ENCODE measurements around the gene TCF12.
"Not testable (repeated sequence)": the region's sequence is repeated elsewhere in the genome, so short reads cannot be mapped to it uniquely, and the experiment has no call there.

Gene TCF12

DNA sequence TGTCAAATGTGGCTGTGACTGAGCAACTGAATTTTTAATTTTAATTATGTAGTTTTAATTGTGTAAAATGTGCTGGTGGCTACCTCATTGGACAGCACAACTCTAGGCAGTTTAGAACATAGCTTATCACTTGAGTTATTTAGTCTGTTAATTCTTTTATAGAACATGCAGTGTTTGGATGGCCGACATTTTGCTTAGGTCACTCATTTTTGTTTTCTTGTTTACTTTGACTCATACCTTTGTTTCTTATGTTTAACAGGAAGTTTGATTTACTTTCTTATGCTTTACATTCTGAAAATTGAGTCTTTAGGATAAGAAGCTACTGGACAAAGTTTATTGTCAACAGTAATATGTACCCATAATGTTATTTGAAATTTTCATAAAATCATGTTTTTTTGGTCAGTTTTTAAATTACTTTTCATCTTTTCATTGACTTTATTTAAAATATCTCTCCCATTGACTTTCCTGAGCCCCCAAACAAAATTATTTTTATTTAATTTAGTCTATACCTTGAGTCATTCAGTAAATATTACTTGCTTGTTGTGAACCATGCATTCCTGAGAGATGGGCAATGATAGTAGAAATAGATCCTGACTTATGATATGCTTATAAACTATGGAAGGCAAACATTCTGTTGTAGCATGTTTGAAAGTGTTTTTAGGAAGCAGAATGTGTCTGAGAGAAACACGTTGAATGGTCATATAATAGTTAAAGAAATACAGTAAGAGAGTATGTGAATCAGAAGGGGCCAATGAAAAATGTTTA, 60.6 kb downstream of the TCF12 start:
- no peak for DNase-seq

DNA sequence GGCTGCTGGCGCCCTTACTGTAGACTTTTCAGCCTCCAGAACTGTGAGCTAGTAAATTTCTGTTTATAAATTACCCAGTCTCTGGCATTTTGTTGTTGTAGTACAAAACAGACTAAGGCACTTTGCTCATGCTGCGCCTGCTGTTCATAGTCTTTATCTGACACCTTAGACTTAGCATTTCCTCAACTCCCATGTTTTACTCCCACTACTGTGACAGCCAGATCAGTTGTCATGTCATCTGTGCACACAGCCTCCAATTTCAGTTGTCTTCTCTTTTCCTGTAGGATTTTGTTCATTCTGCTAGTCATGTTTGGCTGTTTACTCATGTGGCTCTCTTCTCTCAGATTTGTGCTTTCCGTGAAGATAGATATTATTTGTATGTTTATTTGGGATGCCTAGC, 62.0 kb downstream of the TCF12 start:
- no peak for DNase-seq

DNA sequence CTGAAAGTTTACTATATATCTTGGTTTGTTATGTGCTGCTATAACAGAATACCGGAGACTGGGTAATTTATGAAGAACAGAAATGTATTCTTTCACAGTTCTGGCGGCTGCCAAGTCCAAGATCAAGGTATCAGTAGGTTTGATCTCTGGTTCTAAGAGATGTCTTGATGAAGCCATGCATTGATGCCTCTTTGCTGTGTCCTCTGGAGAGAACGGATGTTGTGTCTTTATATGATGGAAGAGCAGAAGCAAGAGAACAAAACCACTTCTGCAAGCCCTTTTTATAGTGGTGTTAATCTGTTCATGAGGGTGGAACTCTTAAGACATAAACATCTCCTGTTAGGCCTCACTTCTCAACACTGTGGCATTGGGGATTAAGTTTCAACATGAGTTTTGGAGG, 62.7 kb downstream of the TCF12 start:
- DNase-seq = no peak

DNA sequence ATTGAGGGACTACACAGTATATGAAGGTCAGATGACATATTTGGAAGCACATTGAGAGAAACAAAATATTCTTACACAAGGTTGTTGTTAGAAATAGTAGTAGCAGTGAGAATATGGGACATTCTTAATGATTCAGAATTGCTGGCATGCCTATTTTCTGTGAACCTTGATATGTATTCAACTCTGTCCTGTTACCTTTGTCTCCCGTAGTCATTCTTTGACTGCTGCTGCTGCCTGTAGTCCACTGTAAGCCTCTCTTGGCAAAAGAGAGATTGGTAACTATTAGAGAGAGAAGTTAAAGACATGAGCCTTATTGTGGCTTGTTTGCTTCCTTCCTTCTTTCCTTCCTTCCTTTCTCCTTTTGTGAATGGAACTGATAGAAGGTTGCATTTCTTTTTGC, 64.5 kb downstream of the TCF12 start:
- no peak for DNase-seq

DNA sequence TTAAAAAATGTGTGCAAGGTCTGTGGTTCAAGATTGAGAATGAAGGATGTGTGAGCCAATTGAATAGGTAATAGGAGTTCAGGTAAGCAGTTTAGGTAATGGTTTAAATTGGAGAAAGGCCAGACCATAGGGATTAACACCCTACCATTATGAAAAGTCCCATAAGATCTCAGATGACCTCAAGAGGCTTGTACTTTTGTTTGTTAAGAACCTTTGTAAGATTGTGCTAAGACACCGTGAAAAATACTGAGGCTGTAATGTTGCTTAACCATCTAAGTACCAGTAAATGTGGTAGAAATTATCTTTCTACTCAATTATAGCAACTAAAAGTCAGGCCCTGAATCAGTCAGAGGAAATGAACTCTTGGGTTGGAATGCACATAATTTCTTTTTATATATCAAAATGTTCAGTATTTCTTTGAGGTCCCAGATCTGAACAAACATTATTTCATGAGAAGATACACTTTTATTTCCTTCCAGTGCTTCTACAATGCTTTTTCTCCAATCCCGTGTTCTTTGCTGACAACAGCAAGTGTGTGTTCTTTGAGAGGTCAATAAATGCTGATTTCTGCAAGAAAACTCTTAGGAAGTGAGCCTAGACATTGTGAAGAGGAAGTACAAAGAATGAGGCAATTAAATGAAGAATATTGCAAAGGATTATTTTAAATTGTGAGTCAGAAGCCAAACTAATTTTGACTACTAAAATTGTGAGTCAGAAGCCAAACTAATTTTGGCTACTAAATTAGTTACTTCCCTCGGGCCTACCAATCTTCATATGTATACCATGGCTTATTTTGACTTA, 66.4 kb downstream of the TCF12 start:
- no peak for DNase-seq

DNA sequence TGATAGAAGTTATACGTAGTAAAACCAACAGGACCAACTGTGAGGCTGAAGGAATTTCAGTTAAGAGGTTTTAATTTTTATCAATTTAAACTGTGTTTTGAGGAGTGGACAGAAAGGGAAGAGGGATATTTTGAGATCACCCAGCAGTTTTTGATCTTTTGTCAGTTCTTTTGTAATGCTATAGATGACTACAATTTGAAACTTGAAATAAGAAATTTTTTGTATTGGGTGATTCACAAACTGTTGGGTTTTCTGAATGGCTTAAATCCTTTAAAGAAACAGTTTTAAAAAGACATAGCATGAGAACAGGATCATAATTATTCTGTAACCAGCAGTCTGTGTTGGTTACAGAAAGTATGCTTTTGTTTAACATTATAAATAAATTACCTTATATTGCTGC, 67.4 kb downstream of the TCF12 start:
- no peak for DNase-seq

DNA sequence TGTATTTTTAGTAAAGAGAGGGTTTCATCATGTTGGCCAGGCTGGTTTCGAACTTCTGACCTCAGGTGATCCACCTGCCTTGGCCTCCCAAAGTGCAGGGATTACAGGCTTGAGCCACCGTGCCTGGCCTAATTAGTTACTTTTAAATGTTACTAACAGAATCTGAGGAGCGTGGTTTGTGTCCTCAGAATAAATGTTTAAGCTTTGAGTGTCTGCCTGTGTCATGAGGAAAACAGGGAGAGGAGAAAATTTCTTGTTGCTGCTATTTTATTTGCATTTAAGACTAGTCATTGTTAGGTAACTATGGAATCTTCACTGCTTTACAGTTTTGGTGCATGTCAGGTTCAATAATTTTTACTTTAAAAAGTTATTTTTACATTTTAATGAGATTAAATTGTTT, 68.8 kb downstream of the TCF12 start:
- DNase-seq = no peak

DNA sequence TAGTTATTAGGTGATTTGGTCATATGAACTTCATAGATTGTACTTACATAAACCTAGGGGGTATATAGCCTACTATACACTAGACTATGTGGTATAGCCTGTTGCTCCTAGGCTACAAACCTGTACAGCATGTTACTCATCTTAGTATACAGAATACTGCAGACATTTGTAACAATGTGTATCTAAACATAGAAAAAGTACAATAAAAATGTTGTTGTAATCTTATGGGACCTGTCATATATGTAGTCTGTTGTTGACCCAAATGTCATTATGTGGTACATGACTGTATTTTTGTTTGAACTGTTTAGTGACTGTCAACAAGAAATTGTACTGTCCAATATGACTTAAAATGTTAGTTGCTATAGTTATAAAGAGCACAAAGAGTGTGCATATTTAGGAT, 69.8 kb downstream of the TCF12 start:
- no peak for DNase-seq

DNA sequence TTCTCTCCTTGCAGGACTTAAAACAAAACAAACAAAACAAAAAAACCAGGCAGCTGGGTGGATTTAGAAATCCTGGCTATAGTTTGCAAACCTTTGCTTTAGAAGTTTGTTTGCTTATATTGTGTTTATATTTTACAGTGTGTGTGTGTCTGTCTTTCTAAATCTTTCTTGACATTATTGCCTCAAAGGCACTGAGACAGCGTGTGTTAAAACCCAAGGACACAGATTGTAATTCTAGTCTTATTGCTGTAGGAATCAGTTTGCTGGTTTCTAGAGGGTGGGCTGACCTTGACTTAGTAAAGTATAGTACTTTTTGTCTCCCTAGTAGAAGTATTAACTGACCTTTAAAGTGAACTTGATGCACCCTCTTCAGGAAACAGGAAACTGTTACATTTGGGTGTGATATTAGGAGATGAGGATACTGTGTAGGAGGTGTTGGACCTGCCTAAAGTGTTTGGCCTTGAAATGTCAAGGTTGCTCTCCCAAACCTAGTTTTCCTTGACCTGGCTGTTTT, 71.0 kb downstream of the TCF12 start:
- DNase-seq = no peak

DNA sequence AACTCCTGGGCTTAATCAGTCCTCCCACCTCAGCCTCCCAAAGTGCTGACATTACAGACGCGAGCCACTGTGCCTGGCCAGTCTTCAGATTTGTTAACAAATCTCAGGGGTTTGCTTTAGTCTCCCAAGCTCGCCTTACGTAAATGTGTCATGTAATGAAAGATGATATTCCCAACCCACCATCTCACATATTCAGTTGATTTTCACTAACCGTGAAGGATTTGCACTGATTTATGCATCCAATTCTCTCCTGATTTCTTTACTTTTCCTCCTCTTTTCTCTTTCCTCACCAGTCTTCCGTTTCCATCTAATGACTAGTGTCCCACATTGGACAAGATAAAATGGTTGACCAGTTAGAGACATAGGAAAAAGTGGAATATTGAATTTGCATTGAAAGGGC, 72.6 kb downstream of the TCF12 start:
- no peak for DNase-seq

DNA sequence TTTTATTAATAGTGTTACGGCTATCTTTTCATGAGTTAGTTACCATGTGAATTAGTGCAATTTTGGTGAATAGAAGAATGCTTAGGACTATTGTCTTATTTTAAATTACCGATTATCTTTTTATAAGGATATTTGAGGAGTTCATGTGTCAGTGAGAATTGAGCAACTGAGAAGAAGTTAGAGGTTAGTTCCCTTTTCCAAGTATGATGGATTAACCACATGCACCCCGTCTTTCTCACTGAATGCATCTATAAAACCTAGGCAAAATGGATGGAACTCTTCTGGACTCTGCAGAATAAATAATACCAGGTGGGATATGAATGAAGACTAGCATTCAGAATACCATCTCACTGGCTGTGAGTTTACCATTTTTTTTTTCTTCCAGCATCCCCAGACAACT, 74.3 kb downstream of the TCF12 start:
- no peak for DNase-seq

DNA sequence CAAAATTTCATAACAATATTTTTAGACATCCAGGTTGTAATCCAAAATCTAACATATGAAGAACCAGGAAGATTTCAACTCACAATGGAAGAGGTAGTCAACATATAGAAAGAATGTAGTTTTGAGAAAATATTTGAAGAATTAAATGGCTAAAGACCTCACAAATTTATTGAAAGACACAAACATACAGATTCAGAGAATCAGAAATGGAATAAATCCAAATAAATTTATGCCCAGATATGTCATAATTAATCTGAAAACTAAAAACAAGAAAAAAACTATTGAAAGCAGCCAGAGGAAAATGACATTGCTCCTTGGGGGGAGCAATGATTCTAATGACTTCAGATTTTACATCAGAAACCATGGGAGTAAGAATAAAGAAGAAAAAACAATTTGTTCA, 75.8 kb downstream of the TCF12 start:
- no peak for DNase-seq

DNA sequence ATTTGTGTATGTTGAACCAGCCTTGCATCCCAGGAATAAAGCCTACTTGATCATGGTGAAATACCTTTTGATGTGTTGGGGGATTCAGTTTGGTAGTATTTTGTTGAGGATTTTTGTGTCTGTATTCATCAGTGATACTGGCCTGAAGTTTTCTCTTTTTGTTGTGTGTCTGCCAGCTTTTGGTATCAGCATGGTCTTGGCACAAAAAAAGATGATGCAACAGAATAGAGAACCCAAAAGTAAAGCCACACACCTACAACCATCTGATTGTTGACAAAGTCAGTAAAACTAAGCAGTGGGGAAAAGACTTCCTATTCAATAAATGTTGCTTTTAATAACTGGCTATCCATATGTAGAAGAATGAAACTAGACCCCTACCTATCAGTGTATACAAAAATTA, 77.6 kb downstream of the TCF12 start:
- no peak for DNase-seq

DNA sequence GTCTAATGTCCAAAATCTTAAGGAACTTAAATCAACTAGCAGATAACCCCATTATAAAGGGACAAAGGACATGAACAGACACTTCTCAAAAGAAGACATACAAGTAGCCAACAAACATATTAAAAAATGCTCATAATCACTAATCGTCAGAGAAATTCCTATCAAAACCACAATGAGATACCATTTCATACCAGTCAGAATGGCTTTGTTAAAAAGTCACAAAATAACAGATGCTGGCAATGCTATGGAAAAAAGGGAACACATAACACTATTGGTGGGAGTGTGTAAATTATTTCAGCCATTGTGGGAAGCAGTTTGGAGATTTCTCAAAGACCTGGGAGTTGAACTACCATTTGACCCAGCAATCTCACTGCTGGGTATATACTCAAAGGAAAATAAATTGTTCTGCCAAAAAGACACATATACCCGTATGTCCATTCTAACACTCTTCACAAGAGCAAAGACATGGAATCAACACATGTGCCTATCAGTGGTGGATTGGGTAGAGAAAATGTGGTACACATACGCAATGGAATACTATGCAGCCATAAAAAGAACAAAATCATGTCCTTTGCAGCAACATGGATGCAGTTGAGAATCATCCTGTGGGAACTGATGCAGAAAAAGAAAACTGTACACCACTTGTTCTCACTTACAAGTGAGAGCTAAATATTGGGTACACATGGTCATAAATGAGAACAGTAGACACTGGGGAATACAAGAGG, 78.5 kb downstream of the TCF12 start:
- no peak for DNase-seq

DNA sequence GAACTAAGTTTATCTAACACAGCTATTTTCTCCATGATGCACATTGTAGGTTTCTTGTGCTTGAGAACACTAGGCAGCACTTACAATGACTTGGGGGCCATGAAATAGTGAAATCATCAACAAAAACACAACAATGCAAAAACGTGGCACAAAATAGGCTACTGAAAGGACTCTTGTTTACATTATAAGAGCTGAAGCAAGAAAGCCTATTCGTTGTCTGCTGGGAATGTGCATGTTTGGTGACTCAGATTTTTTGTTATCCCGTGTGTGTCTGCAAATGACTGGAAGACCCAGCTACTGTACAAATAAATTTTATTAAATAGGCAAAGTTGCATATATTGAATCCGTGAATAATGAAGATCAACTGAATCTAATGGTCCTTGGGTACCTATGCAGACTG, 85.0 kb downstream of the TCF12 start:
- DNase-seq = no peak

DNA sequence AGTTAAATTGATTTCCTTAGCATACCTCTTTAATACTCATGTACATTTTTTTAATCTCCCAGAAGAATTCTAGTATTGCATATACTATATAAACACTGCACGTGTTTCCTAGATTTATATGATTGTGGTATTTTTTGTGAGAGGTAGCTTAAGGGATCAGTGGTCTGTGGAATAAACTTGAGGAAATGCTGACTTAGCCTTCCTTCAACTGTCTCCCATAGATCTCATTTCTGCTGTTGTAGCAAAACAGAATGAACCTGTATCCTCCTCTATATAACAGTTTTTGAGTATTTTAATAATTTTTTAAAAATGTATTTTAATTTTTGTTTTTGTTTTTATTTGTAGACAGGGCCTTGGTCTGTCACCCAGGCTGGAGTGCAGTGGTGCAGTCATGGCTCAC, 86.8 kb downstream of the TCF12 start:
- DNase-seq = no peak

DNA sequence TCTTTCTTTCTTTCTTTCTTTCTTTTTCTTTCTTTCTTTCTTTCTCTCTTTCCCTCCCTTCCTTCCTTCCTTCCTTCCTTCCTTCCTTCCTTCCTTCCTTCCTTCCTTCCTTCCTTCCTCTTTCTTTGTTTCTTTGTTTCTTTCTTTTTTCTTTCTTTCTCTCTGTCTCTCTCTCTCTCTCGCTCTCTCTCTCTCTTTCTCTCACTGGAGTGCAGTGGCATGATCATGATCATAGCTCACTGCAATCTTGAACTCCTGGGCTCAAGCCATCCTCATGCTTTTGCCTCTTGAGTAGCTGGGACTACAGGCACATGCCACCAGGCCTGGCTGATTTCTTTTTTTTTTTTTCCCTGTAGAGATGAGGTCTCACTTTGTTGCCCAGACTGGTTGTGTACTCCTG, 89.4 kb downstream of the TCF12 start:
- not testable (repeated sequence) for DNase-seq

DNA sequence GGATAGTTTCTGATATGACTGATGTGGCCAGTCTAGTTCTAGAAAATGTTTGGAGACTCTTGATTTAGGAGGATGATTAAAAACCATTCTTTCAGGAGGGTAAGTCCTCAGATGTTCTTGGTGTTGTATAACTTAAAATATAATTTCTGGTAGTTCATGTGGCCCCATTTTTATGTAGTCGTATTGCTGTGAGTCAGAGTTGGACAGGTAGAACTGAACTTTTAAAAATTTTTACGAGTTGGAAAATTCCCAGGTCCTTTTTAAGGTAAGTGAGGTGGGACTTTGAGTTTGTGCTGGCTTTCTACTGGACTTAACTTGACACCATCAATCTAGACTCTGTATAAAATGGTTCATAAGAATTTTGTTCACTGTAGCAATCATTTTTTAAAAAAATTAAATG, 92.3 kb downstream of the TCF12 start:
- no peak for DNase-seq

DNA sequence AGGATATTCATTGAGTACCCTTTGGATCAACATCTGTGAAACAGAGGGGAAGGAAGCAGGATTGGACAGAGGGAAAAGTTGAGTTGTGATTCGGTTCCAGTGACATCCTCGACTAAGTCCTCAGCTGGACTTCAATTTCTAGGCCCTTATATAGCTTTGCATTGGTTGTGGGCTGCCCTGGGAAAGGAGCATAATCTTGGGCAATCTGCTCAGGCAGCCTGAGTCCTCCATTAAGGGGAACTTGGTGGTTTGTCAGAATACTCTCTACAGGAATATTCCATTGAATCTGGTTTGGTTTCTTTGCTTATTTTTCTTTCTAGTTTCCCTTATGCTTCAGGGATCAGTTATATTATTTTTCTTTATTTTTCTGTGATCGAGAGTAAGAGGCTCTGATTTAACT, 94.1 kb downstream of the TCF12 start:
- DNase-seq = no peak

DNA sequence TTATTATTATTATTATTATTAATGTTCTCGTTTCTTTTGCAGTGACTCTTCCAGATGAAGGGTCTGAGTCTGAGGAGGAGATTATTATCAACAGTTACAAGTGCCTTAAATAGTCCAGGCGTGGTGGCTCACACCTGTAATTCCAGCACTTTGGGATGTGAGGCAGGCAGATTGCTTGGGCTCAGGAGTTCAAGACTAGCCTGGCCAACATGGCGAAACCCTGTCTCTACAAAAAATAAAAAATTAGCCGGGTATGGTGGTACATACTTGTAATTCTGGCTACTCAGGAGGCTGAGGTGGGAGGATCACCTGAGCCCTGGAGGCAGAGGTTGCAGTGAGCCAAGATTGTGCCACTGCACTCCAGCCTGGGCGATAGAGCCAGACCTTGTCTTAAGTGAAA, 96.5 kb downstream of the TCF12 start:
- DNase-seq = not testable (repeated sequence)

DNA sequence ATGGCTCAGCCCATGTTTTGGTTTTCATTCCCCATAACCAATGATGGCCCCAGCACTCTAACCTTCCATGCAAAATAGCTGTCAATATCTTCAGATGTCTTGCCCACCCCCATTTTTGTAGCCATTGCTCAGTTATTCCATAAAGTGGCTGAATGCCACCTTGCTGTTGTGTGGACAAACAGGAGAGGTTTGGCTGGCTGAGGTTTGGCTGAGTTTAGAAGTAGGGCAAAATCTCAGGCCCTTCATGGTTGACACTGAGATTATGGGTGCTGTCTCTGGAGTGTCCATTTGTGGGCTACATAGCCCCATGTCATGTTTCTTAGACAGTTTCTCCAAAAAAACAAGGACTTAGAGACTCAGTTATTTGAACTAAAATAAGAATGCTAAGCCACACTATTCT, 96.9 kb downstream of the TCF12 start:
- no peak for DNase-seq

DNA sequence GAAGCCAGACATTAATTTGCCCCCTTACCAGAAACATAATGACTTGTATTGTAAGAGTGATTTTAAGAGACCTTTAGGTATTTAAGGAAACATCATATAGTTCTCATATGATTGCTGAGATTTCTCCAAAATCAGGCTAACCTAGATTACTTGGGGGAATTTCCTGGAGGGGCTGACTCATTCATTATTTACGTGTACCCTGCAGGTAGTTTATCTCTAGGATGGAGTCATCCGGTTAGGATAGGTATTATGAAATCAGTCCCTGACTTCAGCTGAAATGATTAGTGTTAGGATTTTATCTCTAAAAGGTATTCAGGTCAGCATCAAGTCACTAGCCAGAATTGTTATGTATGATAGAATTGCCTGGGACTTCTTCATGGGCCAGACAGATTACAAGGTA, 97.5 kb downstream of the TCF12 start:
- DNase-seq = no peak

DNA sequence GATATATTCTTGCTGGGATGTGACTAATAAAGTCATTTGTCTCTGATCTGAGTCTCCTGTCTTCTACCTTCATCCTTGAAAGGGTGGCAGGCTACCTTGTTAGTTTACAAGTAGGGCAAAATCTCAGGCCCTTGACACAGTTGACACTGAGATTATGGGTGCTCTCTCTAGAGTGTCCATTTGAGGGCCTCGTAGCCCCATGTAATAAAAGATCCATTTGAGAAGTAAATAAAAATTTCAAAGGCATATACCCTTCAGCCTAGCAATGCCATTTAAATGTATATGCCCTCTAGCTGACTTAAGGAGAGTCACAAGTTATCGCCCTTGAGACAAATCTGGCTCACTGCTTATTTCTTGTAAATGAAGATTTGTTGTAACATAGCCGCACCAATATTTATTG, 98.6 kb downstream of the TCF12 start:
- no peak for DNase-seq

Data from right kidney (tissue), 1 donor.